ENCODE measurements around the gene CTDSPL.
"Not testable (repeated sequence)": the region's sequence is repeated elsewhere in the genome, so short reads cannot be mapped to it uniquely, and the experiment has no call there.

CTDSPL gene

GRCh38 chr3:37982331-37982730 lies 120.7 kb downstream of the CTDSPL start:
- in situ Hi-C loops (cut with MboI; ENCODE audit: low sequenced_read_pairs): no loop called here

DNA sequence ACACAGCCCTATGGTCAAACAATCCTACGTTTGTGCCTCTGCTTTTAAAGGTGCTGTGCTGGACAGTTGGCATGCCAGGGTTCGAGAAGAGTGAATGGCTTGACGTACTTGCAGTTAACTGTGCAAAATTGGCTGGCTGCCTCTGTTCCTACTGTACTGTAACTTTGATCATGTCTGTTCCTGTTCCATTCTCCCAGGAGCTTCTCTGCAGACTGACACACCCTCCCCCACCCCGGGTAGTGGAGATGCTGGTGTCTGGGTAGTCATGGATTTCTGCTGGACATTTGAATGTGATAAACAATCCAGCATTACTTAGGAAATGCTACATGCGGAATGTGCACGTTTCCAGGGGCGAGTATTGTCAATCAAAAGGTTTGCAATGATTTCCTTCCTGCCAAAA lies 122.4 kb downstream of the CTDSPL start:
- in situ Hi-C loops (cut with MboI; ENCODE audit: low sequenced_read_pairs): no loop called here

- in situ Hi-C loops (cut with MboI; ENCODE audit: low sequenced_read_pairs): no loop called here
Observed at GRCh38 chr3:37984596-37984995, 122.9 kb downstream of the CTDSPL start.

DNA sequence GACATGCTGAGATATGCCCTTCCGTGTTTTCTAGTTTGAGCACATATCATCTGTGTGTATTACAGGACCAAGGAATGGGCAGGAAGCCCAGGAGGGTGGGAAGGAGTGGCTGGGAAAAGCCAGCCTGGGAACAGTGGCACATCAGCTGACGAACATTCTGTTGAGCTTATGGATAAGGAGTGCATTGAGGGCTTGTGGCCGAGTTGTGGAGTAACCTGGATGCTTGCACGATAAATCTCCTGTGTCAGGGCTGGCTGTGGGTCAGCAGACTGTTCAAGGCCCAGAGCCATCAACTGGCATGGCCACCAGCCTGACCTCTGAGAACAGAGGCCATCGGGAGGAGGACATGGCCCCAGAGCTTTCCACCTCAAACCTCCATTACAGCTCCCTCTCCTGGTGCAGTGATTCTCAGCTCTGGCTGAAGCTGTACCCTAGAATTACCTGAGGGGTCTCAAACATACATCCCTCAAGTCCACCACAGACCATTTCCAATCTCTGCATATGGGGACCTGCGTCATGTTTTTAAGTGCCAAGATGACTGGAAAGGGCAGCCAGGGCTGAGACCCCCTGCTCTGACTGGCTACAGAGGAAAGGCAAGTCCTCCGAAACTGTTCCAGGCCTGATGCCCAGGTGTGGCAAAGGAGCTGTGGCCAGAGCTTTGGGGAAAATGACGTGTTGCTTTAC lies 124.1 kb downstream of the CTDSPL start:
- in situ Hi-C loops (cut with MboI; ENCODE audit: low sequenced_read_pairs): no loop called here

GRCh38 chr3:37986479-37987314 lies 125.0 kb downstream of the CTDSPL start:
- in situ Hi-C loops (cut with MboI; ENCODE audit: low sequenced_read_pairs): no loop called here

DNA sequence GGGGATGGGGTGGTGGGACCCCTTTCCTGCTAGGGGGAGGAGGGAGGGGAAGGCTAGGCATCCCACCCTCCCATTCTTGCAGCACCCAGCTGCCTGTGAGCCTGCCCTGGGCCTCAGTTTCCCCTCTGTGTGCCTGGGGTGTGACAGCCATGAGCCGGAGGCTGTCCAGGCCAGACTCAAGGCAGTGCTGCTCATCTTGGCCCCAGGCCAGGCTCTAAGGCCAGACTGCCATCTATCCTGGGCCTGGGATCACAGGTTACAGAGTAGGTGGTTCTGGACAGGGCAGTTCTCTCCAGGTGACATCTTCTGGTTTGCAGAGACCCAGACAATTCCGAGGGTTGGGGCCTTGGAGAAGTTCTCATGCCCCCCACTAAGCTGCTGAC lies 125.6 kb downstream of the CTDSPL start:
- in situ Hi-C loops (cut with MboI; ENCODE audit: low sequenced_read_pairs): no loop called here

DNA sequence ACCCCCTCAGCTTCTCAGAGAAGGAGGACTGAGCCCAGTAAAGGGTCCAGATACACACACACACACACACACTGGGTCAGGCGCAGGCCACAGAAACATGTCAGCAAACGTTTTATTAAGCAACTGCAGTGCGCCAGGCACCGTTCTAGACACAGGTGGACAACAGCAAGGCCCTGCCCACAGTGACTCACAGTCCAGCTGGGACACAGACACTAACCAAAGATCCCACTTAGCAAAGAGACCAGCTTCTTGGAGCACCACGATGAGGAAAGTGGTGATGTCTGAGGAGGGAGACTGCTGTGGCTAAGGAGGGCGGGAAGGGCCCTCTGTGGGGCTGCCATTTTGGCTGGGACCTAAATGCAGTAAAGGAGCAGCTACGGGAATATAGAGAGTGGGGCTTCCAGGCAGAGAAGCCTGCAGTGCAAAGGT lies 126.1 kb downstream of the CTDSPL start:
- in situ Hi-C loops (cut with MboI; ENCODE audit: low sequenced_read_pairs): no loop called here

DNA sequence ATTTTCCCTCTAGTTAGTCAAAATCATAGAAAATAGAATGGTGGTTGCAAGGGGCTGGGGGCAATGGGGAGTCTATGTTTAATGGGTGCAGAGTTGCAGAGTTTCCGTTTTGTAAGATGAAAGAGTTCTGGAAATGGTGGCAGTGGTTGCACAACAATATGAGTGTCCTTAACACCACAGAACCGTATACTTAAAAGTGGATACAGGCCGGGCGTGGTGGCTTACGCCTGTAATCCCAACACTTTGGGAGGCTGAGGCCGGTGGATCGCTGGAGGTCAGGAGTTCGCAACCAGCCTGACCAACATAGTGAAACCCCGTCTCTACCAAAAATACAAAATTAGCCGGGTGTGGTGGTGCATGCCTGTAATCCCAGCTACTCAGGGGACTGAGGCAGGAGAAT lies 126.7 kb downstream of the CTDSPL start:
- in situ Hi-C loops (cut with MboI; ENCODE audit: low sequenced_read_pairs): not testable (repeated sequence)

DNA sequence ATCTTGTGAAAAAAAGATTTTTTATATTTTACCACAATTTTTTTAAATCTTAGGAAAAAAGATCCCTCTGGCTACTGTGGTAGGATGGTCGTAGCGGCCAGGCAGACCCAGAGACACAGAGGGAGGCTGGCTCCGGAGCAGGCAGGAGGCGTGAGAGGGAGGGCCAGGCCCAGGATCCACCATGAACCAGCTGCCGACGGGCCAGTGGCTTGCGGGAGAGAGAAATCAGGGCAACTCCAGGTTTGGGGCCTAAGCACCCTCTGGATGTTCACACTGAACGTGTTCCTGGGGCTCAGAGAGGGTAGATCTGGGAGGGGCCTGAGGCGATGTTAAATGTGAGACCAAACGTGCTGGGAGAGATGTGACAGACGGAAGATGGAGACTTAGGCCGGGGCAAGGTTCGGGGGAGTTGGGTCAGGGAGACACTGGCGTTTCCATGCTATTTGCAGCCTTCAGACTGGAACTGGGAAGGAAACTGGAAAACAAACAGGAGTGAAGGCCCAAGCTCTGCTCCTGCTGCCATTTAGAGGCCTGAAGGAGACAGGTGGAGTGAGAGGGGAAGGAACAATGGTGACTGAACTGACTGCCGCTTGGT lies 127.3 kb downstream of the CTDSPL start:
- in situ Hi-C loops (cut with MboI; ENCODE audit: low sequenced_read_pairs): no loop called here

- in situ Hi-C loops (cut with MboI; ENCODE audit: low sequenced_read_pairs): no loop called here
Observed at GRCh38 chr3:37989821-37990480, 128.3 kb downstream of the CTDSPL start.

DNA sequence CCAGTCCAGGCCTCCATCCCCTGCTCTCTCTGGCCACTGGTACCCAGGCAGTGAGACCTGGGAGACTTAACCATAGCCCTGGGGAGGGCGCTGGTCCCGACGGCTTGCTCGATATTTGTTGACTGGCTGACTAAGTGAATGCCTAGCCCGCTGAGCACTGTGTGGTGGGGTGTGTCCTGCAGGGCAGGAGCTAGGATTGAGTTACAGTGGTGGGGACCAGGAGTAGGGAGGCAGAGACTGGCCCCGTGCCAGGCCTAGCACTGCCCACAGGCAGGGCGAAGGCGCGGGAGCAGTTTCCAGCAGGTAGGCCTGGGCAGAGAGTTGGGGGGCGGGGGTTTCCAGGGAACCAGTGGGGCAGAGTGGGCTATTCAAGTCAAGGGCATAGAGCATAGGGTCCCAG lies 128.8 kb downstream of the CTDSPL start, which contains the start of gene VILL:
TSS of gene VILL (plus strand) at position 260 of the 400 bp plus-strand sequence. CDS start 2,887 bp downstream, outside the sequence.
- in situ Hi-C loops (cut with MboI; ENCODE audit: low sequenced_read_pairs): no loop called here

DNA sequence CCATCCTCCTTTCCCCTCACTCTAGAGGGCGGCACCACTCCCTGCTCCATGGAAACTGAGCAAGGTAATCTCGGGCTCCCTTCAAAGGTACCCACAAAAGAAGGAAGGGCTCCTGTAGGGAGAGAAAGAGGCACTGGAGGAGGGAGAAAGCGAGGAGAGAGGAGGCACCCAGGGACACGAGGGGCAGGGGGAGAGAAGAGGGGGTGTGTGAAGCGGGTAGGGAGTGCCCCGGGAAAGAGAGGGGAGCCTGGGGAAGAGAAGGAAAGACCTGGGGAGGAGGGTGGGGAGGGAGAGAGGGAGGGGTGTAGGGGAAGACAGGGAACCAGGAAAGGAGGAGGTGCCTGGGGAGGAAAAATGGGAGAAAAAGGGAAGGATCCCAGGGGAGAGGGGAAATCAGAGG lies 129.4 kb downstream of the CTDSPL start:
- in situ Hi-C loops (cut with MboI; ENCODE audit: low sequenced_read_pairs): no loop called here

- in situ Hi-C loops (cut with MboI; ENCODE audit: low sequenced_read_pairs): no loop called here
Observed at GRCh38 chr3:37991823-37992222, 130.1 kb downstream of the CTDSPL start.

DNA sequence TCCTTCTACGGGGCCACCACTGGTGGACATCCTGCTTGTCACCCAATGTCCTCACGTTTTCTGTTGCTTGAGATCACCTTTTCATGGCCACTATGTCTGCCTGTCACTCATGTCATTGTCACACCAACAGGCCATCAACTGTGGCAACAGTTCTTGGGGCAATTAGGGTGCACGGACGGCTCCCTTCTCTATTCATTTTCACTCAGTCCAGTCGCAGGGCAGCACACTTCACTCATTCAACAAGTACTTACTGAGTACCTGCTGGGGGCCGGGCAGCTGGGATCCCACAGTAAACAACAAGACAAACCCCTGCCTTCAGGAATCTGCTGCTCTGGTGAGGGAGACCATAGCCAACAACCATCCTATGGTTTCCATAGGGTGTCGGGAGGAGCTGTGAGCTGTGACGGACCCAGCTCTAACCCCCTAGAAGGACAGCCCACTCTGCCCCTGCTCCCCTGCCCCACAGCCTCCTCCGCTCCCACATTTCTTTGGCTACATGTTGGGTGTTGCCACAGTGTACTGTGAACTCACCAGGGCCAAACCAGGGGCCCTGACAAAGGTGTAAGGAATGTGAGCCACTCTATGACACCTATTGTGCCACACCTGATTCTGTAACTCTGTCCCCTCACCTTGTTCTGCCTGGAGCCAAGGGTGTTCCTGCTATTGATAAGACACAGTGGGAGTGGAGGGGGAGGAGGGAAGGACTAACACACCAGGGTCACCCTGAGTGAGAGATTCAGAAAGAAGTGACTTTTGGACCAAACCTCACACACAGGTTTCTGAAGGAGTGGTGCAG lies 130.8 kb downstream of the CTDSPL start:
- in situ Hi-C loops (cut with MboI; ENCODE audit: low sequenced_read_pairs): no loop called here

GRCh38 chr3:37993067-37993455 lies 131.4 kb downstream of the CTDSPL start:
- in situ Hi-C loops (cut with MboI; ENCODE audit: low sequenced_read_pairs): no loop called here

GRCh38 chr3:37993460-37993819 lies 131.8 kb downstream of the CTDSPL start:
- in situ Hi-C loops (cut with MboI; ENCODE audit: low sequenced_read_pairs): no loop called here

DNA sequence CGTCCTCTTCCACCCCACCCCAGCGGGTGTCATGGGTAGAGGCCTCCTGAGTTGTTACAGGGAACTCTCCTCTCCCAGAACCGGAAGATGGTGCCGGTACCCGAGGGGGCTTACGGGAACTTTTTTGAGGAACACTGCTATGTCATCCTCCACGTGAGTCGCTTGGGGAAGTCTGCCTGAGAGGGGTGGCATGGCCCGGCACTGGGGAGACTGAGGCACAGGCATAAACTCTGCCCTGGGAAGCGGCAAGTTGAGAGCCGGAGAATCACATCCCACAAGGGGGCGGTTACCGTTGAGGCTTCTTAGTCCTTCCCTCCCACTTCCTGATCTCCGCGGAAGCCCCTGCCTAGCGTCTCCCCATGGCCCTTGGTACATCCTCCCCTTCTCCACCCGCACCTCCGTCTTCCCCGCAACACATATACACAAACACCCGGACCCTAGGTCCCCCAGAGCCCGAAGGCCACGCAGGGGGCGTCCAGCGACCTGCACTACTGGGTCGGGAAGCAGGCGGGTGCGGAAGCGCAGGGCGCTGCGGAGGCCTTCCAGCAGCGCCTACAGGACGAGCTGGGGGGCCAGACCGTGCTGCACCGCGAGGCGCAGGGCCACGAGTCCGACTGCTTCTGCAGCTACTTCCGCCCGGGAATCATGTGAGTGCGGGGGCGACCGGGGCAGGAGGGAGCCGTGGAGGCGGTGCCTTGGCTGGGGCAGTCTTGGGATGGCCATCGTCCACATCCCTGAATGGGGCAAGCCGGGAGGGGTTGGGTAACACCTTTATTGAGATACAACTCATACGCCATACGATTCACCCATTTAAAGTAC lies 132.3 kb downstream of the CTDSPL start:
- in situ Hi-C loops (cut with MboI; ENCODE audit: low sequenced_read_pairs): no loop called here

DNA sequence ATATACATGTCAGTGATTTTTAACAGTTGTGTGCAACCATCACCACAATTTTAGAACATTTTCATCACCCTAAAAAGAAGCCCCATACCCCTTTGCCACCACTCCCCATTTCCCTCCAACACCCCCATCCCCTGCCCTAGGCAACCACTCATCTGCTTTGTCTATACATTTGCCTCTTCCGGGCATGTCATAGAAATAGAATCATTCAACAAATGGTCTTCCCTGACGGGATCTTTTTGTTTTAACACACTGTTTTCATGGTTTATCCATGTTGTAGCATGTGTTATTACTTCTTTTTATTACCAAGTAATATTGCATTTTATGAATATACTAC lies 132.9 kb downstream of the CTDSPL start:
- in situ Hi-C loops (cut with MboI; ENCODE audit: low sequenced_read_pairs): no loop called here

GRCh38 chr3:37995652-37996641 lies 134.3 kb downstream of the CTDSPL start:
- in situ Hi-C loops (cut with MboI; ENCODE audit: low sequenced_read_pairs): no loop called here
